HepG2 (cell line): ENCODE results near the gene RPTOR. TPM values are rescaled to one million over a fixed set of nuclear protein-coding genes. Genes with fewer than 3 reads are reported as not detected.

Experiments used
- ATAC-seq: fragments of 200-7000 bp; cut with Tn5 transposase; 3 replicates; pipeline ENCODE4 v1.9.1; 2020; ENCODE audit warnings: mild to moderate bottlenecking, moderate library complexity
- BruUV-seq: library from RNA; stranded (reverse); fragments of 400-500 nt; replicated peaks from 2 replicates; lab custom pipeline; 2021; lab: Mats Ljungman, UMichigan
- CTCF ChIA-PET: fragments of 300-600 bp; formaldehyde crosslinking; extraction: SDS; loops from one replicate; lab custom pipeline; 2021; ENCODE audit warnings: low total read pairs, inconsistent platforms, low intra/inter-chr PET ratio; lab: Yijun Ruan, JAX
- POLR2A ChIA-PET: fragments of 350-600 bp; sonication (Branson Sonifier 250); formaldehyde crosslinking; loops from one replicate; lab custom pipeline; 2020; ENCODE audit warnings: antibody characterized with exemption, inconsistent platforms; lab: Yijun Ruan, JAX
- DNase-seq: peaks from one replicate; pipeline ENCODE4 v3.0.0-alpha.2; 2015; ENCODE audit warnings: low spot score
- FAIRE-seq: peaks from 3 replicates; lab custom pipeline; 2011; peaks lifted over from hg19 to GRCh38; lab: Jason Lieb, UNC
- H2AFZ ChIP-seq: one replicate; pipeline ENCODE4 v1.6.1; 2011; ENCODE audit warnings: low read length, inconsistent platforms
- H3K27ac ChIP-seq: fragments of 300-600 bp; 3 replicates; pipeline ENCODE4 v1.8.0; 2011; ENCODE audit warnings: mixed run types, mild to moderate bottlenecking, mixed read lengths, low read length, inconsistent platforms; ENCODE audit not compliant: insufficient read depth; ENCODE audit errors: extremely low read length
- H3K27me3 ChIP-seq, 2 experiments: fragments of 200-600 bp in 1 of 2; 2 replicates in 1 of 2; 3 replicates in 1 of 2; pipeline versions ENCODE4 v1.6.0 to v1.8.0; 2011; ENCODE audit warnings: low read length in 2 of 2, mild to moderate bottlenecking in 2 of 2, moderate library complexity in 2 of 2, inconsistent platforms in 1 of 2; ENCODE audit not compliant: insufficient read depth in 2 of 2, control insufficient read depth in 1 of 2
- H3K36me3 ChIP-seq, 2 experiments: fragments of 200-600 bp in 1 of 2; replicated peaks in 1 of 2; 2 replicates in 1 of 2; 3 replicates in 1 of 2; pipeline versions ENCODE4 v1.5.1 to v1.8.0; 2011; ENCODE audit warnings: low read length in 2 of 2, inconsistent platforms in 1 of 2; ENCODE audit not compliant: insufficient read depth in 2 of 2, control insufficient read depth in 1 of 2
- H3K4me1 ChIP-seq: 2 replicates; pipeline ENCODE4 v1.5.1; 2012; ENCODE audit warnings: low read length, inconsistent platforms; ENCODE audit not compliant: insufficient read depth
- H3K4me2 ChIP-seq: 2 replicates; pipeline ENCODE4 v1.6.0; 2011; ENCODE audit warnings: low read depth, low read length, inconsistent platforms
- H3K4me3 ChIP-seq, 3 experiments: fragments of 200-600 bp in 1 of 3; sonication (generic), shearing (Covaris generic) in 1 of 3; replicated peaks in 1 of 3; 2 replicates each; pipeline ENCODE4 v1.5.1; 2011 to 2016; ENCODE audit warnings: low read length in 3 of 3, inconsistent platforms in 2 of 3, low read depth in 2 of 3, mild to moderate bottlenecking in 2 of 3, control low read depth in 1 of 3, mixed read lengths in 1 of 3; ENCODE audit not compliant: insufficient read depth in 1 of 3
- H3K79me2 ChIP-seq: one replicate; pipeline ENCODE4 v1.6.1; 2011; ENCODE audit warnings: low read length, inconsistent platforms; ENCODE audit not compliant: insufficient read depth
- H3K9ac ChIP-seq: 2 replicates; pipeline ENCODE4 v1.6.0; 2011; ENCODE audit warnings: mild to moderate bottlenecking, low read depth, low read length, inconsistent platforms; ENCODE audit not compliant: insufficient read depth
- H3K9me3 ChIP-seq: 2 replicates; pipeline ENCODE4 v1.5.1; 2012; ENCODE audit warnings: mild to moderate bottlenecking, low read length
- H4K20me1 ChIP-seq: 2 replicates; pipeline ENCODE4 v1.6.0; 2011; ENCODE audit warnings: inconsistent platforms, mild to moderate bottlenecking, low read length, moderate library complexity; ENCODE audit not compliant: insufficient read depth
- GATA4 ChIP-seq: sonication (generic); IDR thresholded peaks from 2 replicates; pipeline ENCODE4 v1.6.1; 2016; ENCODE audit warnings: antibody characterized with exemption, low read depth, borderline replicate concordance
- IKZF5 ChIP-seq: IDR thresholded peaks from 2 replicates; pipeline ENCODE4 v1.6.1; 2018; ENCODE audit warnings: missing genetic modification reagents, mild to moderate bottlenecking, missing compliant biosample characterization
- PBX3 ChIP-seq: sonication (generic); formaldehyde crosslinking; IDR thresholded peaks from 2 replicates; pipeline ENCODE4 v1.8.1; 2023; ENCODE audit warnings: missing genetic modification reagents, inconsistent platforms, borderline replicate concordance
- PITX1 ChIP-seq: sonication (generic); formaldehyde crosslinking; IDR thresholded peaks from 2 replicates; pipeline ENCODE4 v1.5.1; 2020; ENCODE audit warnings: mild to moderate bottlenecking, missing genetic modification reagents
- POLR2A ChIP-seq, 2 experiments: IDR thresholded peaks; 2 replicates each; pipeline ENCODE4 v1.6.1; 2011; ENCODE audit warnings: low read depth in 2 of 2, low read length in 2 of 2, mild to moderate bottlenecking in 1 of 2, moderate library complexity in 1 of 2; ENCODE audit not compliant: insufficient read depth in 1 of 2
- RXRA ChIP-seq: sonication (generic); formaldehyde crosslinking; IDR thresholded peaks from 2 replicates; pipeline ENCODE4 v1.5.1; 2020; ENCODE audit warnings: missing genetic modification reagents
- TRIM22 ChIP-seq: fragments of 450-650 bp; IDR thresholded peaks from 2 replicates; pipeline ENCODE4 v1.6.1; 2017
- ZFP90 ChIP-seq: sonication (generic); formaldehyde crosslinking; IDR thresholded peaks from 2 replicates; pipeline ENCODE4 v1.8.0; 2022; ENCODE audit warnings: missing genetic modification reagents, mild to moderate bottlenecking, inconsistent platforms, borderline replicate concordance
- ZNF264 ChIP-seq: sonication (generic); formaldehyde crosslinking; IDR thresholded peaks from 2 replicates; pipeline ENCODE4 v1.4.0; 2020; ENCODE audit warnings: missing genetic modification reagents
- ZNF326 ChIP-seq: sonication (generic); formaldehyde crosslinking; IDR thresholded peaks from 2 replicates; pipeline ENCODE4 v1.4.0; 2020; ENCODE audit warnings: missing genetic modification reagents, borderline replicate concordance
- ZNF468 ChIP-seq: sonication (generic); formaldehyde crosslinking; IDR thresholded peaks from 2 replicates; pipeline ENCODE4 v1.8.0; 2022; ENCODE audit warnings: mild to moderate bottlenecking, moderate library complexity, missing genetic modification reagents
- ZNF777 ChIP-seq: sonication (generic); formaldehyde crosslinking; IDR thresholded peaks from 2 replicates; pipeline ENCODE4 v1.4.0; 2020; ENCODE audit warnings: missing genetic modification reagents
- ZSCAN12 ChIP-seq: sonication (generic); formaldehyde crosslinking; IDR thresholded peaks from 2 replicates; pipeline ENCODE4 v1.9.0; 2021; ENCODE audit warnings: mild to moderate bottlenecking, missing genetic modification reagents
- WGBS: methylation state at CpG from one replicate; pipeline ENCODE4 v1.1.6; 2017; ENCODE audit warnings: low lambda C conversion rate; 5-methylcytosine and 5-hydroxymethylcytosine counted together
- in situ Hi-C: cut with HindIII; loops from 2 replicates; pipeline ENCODE4 v1.10.0; 2017; ENCODE audit warnings: low pct_unique_long_range_greater_than_20kb; ENCODE audit not compliant: extremely low pct_ligation_motif_present
- intact Hi-C: fragments of 100-400 bp; cut with micrococcal nuclease; formaldehyde crosslinking; loops from one replicate; pipeline ENCODE4 v1.10.0; 2022; ENCODE audit not compliant: unreplicated experiment
- polyA plus RNA-seq, 8 experiments: library from polyadenylated mRNA; depleted of rRNA in 3 of 8; stranded (reverse) in 7 of 8; unstranded in 1 of 8; fragments of >200 nt; fragmentation: Illumina TruSeq in 4 of 8; extraction: Trizol in 4 of 8; gene quantifications; 2 replicates each; pipeline versions ENCODE4 v1.2.1 to v1.2.3, GENCODE V29; 2011 to 2016; ENCODE audit warnings: low read depth in 4 of 8, missing spikeins in 1 of 8, mixed read lengths in 1 of 8; ENCODE audit not compliant: insufficient read depth in 1 of 8
- total RNA-seq, 5 experiments: library from RNA; depleted of rRNA; stranded (reverse); fragments of >200 nt; fragmentation: Illumina TruSeq; extraction: Trizol; gene quantifications; 2 replicates each; pipeline ENCODE4 v1.2.3, GENCODE V29; 2016; ENCODE audit warnings: low read depth in 1 of 5
- TF ChIP-seq, protein P1 (sequence below), 2 experiments: sonication (generic) in 1 of 2; formaldehyde crosslinking in 1 of 2; IDR thresholded peaks; 2 replicates each; pipeline versions ENCODE4 v1.4.0 to v1.6.1; 2016 to 2020; ENCODE audit warnings: borderline replicate concordance in 1 of 2, low read depth in 1 of 2, mild to moderate bottlenecking in 1 of 2, missing genetic modification reagents in 1 of 2
- TF ChIP-seq, protein P2 (sequence below): sonication (generic); formaldehyde crosslinking; IDR thresholded peaks from 2 replicates; pipeline ENCODE4 v1.4.0; 2020; ENCODE audit warnings: mild to moderate bottlenecking, low read depth, missing genetic modification reagents

Gene RPTOR
- total and polyA plus RNA-seq, 2 of the 13 experiments (the other 11 are each of a cell fraction or from before 2014, with no cell fraction given): 6.6 to 25.3 TPM

DNA sequence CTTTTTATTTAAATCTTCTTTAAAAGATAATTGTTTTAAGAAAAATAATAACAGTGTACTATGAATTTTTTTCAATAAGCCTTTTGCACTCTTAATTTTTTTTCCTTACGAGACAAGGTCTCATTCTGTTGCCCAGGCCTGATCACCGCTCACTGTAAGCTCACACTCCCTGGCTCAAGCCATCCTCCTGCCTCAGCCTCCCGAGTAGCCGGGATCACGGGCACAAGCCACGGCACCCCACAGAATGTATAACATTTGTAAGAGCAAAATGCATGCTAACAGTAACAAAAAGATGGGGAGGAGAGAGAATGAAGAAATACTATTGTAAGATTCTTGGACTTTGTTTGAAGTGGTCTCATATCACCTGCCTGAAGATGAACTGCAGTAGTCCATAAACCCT is 320.1 kb downstream of the RPTOR start:
- Histone ChIP-seq H3K9me3 (no peaks in the 10 kb centered on the region), H2AFZ (no peak overlapping the region), H3K9ac (no peak overlapping the region), H3K36me3 (peaks cover 8% of the 10 kb centered on the region in 2 experiments; a peak in 3 of 5 replicates), H3K27me3 (no peaks in the 10 kb centered on the region), H4K20me1 (no peaks in the 10 kb centered on the region), H3K4me2 (no peak overlapping the region), H3K27ac (no peak overlapping the region), H3K4me3 (no peak overlapping the region), H3K4me1 (peaks cover 20% of the 10 kb centered on the region), H3K79me2 (no peaks in the 10 kb centered on the region)
- FAIRE-seq (no peak), ATAC-seq (no peak), DNase-seq (no peak)
- ChIA-PET CTCF (no interaction called here), POLR2A (no interaction called here)
- intact Hi-C loops (no loop called here), in situ Hi-C loops (no loop called here)
- WGBS: 96% methylated on average over 6 of the region's 6 CpGs
- no TSS peak for BruUV-seq
- no peak for TF ChIP-seq ZNF468
- TF ChIP-seq ZNF326 (CRISPR knock-in tag): no peak
- TF ChIP-seq PITX1: no peak
- no peak for TF ChIP-seq IKZF5
- no peak for TF ChIP-seq GATA4
- no peak for TF ChIP-seq ZSCAN12 (CRISPR knock-in tag)
- no peak for TF ChIP-seq POLR2A (IDR thresholded peaks at IDR 0.05; ENCODE audit: insufficient read depth in 1 of 2, low read depth in 2 of 2, low read length in 2 of 2)
- no peak for TF ChIP-seq RXRA
- TF ChIP-seq, protein P1, sequence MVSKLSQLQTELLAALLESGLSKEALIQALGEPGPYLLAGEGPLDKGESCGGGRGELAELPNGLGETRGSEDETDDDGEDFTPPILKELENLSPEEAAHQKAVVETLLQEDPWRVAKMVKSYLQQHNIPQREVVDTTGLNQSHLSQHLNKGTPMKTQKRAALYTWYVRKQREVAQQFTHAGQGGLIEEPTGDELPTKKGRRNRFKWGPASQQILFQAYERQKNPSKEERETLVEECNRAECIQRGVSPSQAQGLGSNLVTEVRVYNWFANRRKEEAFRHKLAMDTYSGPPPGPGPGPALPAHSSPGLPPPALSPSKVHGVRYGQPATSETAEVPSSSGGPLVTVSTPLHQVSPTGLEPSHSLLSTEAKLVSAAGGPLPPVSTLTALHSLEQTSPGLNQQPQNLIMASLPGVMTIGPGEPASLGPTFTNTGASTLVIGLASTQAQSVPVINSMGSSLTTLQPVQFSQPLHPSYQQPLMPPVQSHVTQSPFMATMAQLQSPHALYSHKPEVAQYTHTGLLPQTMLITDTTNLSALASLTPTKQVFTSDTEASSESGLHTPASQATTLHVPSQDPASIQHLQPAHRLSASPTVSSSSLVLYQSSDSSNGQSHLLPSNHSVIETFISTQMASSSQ (IDR thresholded peaks at IDR 0.05; ENCODE audit: low read depth): no peak
- TF ChIP-seq, protein P1 (CRISPR knock-in tag; IDR thresholded peaks at IDR 0.05; ENCODE audit: borderline replicate concordance): no peak
- TF ChIP-seq ZNF777 (CRISPR knock-in tag): no peak
- TF ChIP-seq, protein P2, sequence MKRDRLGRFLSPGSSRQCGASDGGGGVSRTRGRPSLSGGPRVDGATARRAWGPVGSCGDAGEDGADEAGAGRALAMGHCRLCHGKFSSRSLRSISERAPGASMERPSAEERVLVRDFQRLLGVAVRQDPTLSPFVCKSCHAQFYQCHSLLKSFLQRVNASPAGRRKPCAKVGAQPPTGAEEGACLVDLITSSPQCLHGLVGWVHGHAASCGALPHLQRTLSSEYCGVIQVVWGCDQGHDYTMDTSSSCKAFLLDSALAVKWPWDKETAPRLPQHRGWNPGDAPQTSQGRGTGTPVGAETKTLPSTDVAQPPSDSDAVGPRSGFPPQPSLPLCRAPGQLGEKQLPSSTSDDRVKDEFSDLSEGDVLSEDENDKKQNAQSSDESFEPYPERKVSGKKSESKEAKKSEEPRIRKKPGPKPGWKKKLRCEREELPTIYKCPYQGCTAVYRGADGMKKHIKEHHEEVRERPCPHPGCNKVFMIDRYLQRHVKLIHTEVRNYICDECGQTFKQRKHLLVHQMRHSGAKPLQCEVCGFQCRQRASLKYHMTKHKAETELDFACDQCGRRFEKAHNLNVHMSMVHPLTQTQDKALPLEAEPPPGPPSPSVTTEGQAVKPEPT: no peak
- no peak for TF ChIP-seq ZFP90
- TF ChIP-seq TRIM22: no peak
- TF ChIP-seq PBX3 (CRISPR knock-in tag): no peak
- TF ChIP-seq ZNF264 (CRISPR knock-in tag): no peak
